ENCODE data around the gene STEAP1B.

DNA sequence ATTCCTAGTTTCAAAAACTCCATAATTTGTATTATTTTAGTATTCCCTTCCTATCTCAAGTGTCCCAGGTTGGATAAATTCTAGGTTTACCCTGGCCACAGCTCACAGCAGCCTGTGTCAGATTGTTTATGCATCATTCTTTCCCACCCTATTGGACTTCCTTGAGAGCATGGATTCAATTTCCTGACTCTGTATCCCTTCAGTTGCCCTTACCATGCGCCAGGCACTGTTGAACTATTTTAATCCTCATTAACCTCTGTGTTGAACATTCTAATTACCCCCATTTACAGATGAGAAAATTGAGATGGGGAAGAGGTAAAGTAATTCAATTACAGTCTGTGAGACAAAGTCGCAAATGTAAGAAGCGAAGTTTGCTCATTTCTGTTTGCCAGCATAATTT, 58.8 kb downstream of the STEAP1B start:
- TF ChIP-seq CTCF (IDR thresholded peaks at IDR 0.05; ENCODE audit: insufficient read depth, low read length, poor library complexity, severe bottlenecking): no peak
- no peak for TF ChIP-seq EZH2phosphoT487 (conservative IDR thresholded peaks at IDR 0.05; ENCODE audit: low read length)

All from SU-DHL-6 (cell line).